GM20000 (cell line): ENCODE measurements around the gene PDCD5.
"Not testable (repeated sequence)": the region's sequence is repeated elsewhere in the genome, so short reads cannot be mapped to it uniquely, and the experiment has no call there.

ENCODE experiments used
- DNase-seq: peaks from one replicate; pipeline ENCODE4 v3.0.0; 2012; ENCODE audit warnings: low spot score
- TF ChIP-seq, protein P1 (sequence below): IDR thresholded peaks from 2 replicates; pipeline ENCODE4 v1.5.1; 2012; ENCODE audit warnings: mild to moderate bottlenecking, control low read depth; ENCODE audit errors: extremely low read depth, missing control alignments

The PDCD5 gene

DNA sequence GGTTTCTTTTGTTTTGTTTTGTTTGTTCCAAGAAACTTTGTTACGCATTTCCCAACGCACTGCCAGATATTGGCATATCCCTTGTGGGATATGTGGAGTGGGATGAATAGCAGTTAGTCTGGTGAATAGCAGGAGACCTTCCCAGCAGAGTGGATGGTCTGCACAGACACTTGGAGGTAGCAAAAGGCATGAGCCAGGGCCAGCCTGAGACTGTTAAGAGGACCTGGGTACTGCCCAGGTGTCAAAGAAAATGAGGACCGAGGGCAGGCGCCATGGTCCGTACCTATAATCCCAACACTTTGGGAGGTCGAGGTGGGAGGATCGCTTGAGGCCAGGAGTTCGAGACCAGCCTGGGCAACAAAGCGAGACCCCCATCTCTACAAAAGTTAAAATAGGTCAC, 13.5 kb upstream of the PDCD5 start:
- TF ChIP-seq, protein P1, sequence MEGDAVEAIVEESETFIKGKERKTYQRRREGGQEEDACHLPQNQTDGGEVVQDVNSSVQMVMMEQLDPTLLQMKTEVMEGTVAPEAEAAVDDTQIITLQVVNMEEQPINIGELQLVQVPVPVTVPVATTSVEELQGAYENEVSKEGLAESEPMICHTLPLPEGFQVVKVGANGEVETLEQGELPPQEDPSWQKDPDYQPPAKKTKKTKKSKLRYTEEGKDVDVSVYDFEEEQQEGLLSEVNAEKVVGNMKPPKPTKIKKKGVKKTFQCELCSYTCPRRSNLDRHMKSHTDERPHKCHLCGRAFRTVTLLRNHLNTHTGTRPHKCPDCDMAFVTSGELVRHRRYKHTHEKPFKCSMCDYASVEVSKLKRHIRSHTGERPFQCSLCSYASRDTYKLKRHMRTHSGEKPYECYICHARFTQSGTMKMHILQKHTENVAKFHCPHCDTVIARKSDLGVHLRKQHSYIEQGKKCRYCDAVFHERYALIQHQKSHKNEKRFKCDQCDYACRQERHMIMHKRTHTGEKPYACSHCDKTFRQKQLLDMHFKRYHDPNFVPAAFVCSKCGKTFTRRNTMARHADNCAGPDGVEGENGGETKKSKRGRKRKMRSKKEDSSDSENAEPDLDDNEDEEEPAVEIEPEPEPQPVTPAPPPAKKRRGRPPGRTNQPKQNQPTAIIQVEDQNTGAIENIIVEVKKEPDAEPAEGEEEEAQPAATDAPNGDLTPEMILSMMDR: no peak
- DNase-seq: no peak

DNA sequence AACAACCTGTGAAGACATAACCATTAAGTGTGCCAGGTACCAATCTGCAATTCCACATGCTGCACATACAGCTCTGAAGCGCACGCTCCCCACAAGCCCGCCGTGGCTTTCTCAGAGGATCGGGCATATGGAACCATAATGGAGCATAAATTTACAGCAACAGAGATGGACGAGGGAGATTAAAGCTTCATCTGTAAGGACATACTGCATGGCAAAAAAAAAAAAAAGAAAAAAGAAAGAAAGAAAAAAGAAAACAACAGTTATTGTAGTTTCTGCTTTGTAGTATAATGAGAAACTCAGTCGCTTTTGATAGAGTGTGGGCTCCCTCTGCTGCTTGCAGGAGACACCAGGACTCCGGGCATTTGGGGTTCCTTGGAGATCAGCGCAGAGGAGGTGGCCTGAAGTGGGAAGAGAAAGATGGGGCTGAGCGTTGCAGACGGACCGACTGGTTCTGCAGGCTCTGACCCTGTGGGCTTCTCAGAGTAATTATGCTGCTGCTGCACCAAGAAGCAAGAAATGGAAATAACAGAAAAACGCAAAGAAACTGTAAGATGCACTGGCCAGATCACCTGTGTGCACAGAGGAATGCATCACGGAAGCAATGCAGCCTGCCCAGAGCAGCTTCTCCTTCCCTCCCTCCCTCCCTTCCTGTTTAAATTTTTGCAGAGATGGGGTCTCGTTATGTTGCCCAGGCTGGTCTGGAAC, 10.8 kb upstream of the PDCD5 start:
- peak; percentile 71 for DNase-seq
- TF ChIP-seq, protein P1: peak; percentile 54

DNA sequence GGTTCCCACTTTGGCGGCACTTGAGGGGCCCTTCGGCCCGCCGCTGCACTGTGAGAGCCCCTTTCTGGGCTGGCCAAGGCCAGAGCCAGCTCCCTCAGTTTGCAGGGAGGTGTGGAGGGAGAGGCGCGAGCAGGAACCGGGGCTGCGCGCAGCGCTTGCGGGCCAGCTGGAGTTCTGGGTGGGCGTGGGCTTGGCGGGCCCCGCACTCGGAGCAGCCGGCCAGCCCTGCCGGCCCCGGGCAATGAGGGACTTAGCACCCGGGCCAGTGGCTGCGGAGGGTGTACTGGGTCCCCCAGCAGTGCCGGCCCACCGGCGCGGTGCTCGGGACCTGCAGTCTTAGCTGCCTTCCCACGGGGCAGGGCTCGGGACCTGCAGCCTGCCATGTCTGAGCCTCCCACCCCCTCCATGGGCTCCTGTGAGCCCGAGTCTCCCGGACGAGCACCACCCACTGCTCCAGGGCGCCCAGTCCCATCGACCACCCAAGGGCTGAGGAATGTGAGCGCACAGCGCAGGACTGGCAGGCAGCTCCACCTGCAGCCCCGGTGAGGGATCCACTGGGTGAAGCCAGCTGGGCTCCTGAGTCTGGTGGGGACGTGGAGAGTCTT, 9.4 kb upstream of the PDCD5 start:
- DNase-seq: not testable (repeated sequence)

DNA sequence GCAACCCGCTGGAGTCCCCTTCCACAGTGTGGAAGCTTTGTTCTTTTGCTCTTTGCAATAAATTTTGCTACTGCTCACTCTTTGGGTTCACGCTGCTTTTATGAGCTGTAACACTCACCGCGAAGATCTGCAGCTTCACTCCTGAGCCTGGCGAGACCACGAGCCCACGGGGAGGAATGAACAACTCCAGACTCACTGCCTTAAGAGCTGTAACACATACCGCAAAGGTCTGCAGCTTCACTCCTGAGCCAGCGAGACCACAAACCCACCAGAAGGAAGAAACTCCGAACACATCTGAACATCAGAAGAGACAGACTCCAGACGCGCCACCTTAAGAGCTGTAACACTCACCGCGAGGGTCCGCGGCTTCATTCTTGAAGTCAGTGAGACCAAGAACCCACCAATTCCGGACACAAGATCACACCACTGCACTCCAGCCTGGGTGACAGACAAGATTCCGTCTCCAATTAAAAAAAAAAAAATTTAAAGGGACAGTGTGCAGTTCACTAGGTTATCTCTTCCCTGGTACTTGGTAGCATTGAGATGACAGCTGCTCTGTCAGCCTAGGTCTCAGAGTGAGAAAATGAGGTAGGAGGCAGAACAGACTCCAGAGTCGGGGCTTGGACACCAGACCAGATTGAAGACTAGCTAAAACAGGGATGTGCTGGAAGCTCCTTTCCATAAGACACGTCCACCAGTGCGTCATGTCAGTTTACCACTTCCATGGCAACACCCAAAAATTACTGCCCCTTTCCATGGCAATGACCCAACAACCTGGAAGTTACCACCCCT, 8.1 kb upstream of the PDCD5 start:
- not testable (repeated sequence) for DNase-seq

DNA sequence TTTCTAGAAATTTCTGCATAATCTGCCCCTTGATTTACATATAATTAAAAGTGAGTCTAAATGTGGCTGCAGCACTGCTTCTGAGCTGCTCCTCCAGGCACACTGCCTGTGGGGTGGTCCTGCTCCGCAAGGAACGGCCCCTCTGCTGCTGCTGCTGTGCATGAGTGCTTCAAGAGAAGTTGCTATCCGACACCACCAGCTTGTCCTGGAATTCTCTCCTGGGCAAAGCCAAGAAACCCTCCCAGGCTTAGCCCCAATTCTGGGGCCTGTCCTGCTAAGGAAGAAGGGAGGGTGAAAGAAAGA, 7.5 kb upstream of the PDCD5 start:
- TF ChIP-seq, protein P1: no peak

DNA sequence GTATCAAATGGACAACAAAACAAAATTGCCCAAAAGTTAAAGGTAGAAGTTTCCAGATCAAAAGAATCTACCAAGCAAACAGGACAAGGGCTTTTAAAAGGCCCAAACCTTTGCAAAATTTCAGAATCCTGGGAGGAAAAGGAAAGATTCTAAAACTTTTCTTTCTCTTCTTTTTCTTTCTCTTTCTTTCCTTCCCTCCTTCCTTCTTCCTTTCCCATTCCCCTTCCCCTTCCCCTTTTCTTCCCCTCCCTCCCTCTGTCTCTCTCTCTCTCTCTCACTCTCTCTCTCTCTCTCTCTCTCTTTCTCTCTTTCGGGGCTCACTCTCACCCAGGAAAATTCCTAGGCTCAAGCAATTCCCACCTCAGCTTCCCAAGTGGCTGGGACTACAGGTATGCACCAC, 4.2 kb upstream of the PDCD5 start:
- TF ChIP-seq, protein P1: no peak
- no peak for DNase-seq

More for the DNA sequence above, 7.5 kb upstream of the PDCD5 start:
- no peak for DNase-seq

DNA sequence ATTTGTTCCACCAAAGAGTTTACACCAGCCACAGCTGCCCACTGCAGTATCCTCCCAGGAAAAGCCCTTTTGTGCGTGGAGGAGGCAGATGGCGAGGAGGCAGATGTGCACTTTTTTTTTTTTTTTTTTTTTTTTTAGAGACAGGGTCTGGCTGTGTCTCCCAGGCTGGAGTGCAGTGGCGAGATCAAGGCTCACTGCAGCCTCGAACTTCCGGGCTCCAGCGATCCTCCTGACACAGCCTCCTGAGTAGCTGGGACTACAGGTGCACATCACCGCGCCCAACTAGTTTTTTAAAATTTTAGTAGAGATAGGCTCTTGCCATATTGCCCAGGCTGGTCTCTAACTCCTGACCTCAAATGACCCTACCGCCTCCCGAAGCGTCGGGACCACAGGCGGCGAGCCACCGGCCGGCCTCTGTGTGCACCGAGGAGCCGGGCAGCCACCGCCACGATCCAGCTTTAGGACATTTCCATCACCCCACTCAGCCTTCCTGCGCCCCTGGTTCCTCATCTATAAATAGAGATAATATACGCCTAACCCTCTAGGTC, 563 bp upstream of the PDCD5 start:
- TF ChIP-seq, protein P1: no peak
- DNase-seq: no peak

DNA sequence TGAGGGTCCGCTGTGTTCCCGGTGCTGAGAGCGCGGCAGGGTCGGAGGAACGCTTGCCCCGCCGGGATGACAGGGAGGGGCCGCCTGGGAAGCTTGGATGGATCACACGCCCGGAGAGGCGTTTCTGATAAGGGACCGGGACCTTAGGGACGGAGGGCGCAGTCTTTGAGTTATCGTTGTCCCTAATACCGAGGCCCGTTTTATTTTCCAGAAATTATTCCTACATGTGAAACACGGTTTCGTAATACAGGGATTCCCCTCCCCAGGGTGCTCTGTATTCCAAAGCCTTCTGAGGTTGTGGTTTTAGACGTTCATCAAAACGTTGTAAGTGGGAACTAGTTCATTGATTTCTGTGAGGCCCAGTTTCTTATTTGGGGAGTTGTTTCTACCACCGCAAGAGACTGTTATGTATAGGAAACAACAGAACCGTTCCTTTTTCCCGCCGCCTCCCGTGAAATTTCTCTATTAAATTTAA, 752 bp downstream of the PDCD5 start:
- TF ChIP-seq, protein P1: no peak
- no peak for DNase-seq

DNA sequence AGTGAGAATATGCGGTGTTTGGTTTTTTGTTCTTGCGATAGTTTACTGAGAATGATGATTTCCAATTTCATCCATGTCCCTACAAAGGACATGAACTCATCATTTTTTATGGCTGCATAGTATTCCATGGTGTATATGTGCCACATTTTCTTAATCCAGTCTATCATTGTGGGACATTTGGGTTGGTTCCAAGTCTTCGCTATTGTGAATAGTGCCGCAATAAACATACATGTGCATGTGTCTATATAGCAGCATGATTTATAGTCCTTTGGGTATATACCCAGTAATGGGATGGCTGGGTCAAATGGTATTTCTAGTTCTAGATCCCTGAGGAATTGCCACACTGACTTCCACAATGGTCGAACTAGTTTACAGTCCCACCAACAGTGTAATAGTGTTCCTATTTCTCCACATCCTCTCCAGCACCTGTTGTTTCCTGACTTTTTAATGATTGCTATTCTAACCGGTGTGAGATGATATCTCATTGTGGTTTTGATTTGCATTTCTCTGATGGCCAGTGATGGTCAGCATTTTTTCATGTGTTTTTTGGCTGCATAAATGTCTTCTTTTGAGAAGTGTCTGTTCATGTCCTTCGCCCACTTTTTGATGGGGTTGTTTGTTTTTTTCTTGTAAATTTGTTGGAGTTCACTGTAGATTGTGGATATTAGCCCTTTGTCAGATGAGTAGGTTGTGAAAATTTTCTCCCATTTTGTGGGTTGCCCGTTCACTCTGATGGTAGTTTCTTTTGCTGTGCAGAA, 6.9 kb downstream of the PDCD5 start:
- not testable (repeated sequence) for DNase-seq
